Endothelial cell (in vitro differentiated cells): Measurements from ENCODE around the gene CD59. TPM values are rescaled to one million over a fixed set of nuclear protein-coding genes. Genes with fewer than 3 reads are reported as not detected.
"Not testable (repeated sequence)": the region's sequence is repeated elsewhere in the genome, so short reads cannot be mapped to it uniquely, and the experiment has no call there.

Experiments used
- DNase-seq: peaks from one replicate; pipeline ENCODE4 v3.0.0; 2021; ENCODE audit warnings: low spot score
- H3K27ac Mint-ChIP-seq: one replicate; pipeline ENCODE4 v1.8.0; 2021; ENCODE audit warnings: mixed read lengths, inconsistent platforms; ENCODE audit not compliant: unreplicated experiment
- H3K27me3 Mint-ChIP-seq: one replicate; pipeline ENCODE4 v1.8.0; 2021; ENCODE audit warnings: mild to moderate bottlenecking, moderate library complexity, mixed read lengths, inconsistent platforms; ENCODE audit not compliant: unreplicated experiment
- H3K36me3 Mint-ChIP-seq: one replicate; pipeline ENCODE4 v1.8.0; 2021; ENCODE audit warnings: mild to moderate bottlenecking, low read depth, mixed read lengths, inconsistent platforms; ENCODE audit not compliant: unreplicated experiment
- H3K4me1 Mint-ChIP-seq: one replicate; pipeline ENCODE4 v1.8.0; 2021; ENCODE audit warnings: mild to moderate bottlenecking, mixed read lengths, inconsistent platforms; ENCODE audit not compliant: unreplicated experiment
- H3K4me3 Mint-ChIP-seq: one replicate; pipeline ENCODE4 v1.8.0; 2021; ENCODE audit warnings: mild to moderate bottlenecking, mixed read lengths, inconsistent platforms; ENCODE audit not compliant: unreplicated experiment
- H3K9me3 Mint-ChIP-seq: one replicate; pipeline ENCODE4 v1.8.0; 2021; ENCODE audit warnings: mixed read lengths, inconsistent platforms; ENCODE audit not compliant: unreplicated experiment
- total RNA-seq: library from RNA; stranded (reverse); fragmentation: NEBNext Ultra II Directional; extraction: Animal tissue kit (Norgen Biotek cat#: 25700); gene quantifications from one replicate; pipeline ENCODE4 v1.2.1, GENCODE V29; 2021; ENCODE audit not compliant: unreplicated experiment
- TF ChIP-seq, protein P1 (sequence below): fragments of 200-600 bp; sonication (generic); IDR thresholded peaks from one replicate; pipeline ENCODE4 v1.5.0; 2021; ENCODE audit warnings: antibody characterized with exemption; ENCODE audit not compliant: unreplicated experiment

The CD59 gene
- total RNA-seq, 1 donor from 2014 or later, result 101 TPM

DNA sequence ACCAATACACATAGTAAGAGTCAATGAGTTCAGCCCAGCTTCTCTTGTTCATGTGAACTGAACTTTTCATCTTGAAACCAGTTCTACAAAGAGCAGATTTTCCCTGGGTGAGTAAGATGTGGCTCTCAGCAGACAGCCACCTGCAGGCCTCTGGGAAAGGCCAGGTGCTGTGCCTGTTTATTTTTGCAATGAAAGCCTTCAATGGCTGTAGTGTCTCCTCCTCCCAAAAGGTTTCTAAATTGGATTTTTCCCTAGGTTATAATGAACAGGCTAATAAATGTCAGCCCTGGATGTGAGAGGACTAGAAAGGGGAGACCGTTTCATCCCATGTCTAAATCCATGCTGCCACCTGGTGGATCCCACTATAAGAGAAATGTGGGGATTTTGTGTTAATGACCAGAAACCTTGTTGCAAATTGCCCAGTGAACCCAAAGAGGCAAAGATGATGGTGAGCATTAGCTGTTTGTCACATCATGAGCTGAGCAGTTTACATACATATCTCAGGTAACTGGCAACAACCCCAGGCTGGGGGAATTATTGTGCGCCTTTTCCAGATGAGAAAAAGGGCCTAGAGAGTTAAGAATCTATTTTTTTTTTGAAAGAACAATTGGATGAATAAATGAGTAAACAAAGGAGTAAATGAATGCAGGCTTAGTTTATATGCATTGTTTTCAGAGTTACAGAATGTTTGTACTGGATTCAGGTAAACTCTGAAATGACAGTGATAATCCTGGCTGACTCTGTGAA, 48.3 kb downstream of the CD59 start:
- Mint-ChIP-seq H3K4me1 (peaks cover 34% of the 10 kb centered on the region), H3K27me3 (peaks cover 5% of the 10 kb centered on the region), H3K9me3 (no peaks in the 10 kb centered on the region), H3K27ac (no peak overlapping the region), H3K36me3 (no peaks in the 10 kb centered on the region), H3K4me3 (no peak overlapping the region)
- DNase-seq, result peak; percentile 60
- TF ChIP-seq, protein P1, sequence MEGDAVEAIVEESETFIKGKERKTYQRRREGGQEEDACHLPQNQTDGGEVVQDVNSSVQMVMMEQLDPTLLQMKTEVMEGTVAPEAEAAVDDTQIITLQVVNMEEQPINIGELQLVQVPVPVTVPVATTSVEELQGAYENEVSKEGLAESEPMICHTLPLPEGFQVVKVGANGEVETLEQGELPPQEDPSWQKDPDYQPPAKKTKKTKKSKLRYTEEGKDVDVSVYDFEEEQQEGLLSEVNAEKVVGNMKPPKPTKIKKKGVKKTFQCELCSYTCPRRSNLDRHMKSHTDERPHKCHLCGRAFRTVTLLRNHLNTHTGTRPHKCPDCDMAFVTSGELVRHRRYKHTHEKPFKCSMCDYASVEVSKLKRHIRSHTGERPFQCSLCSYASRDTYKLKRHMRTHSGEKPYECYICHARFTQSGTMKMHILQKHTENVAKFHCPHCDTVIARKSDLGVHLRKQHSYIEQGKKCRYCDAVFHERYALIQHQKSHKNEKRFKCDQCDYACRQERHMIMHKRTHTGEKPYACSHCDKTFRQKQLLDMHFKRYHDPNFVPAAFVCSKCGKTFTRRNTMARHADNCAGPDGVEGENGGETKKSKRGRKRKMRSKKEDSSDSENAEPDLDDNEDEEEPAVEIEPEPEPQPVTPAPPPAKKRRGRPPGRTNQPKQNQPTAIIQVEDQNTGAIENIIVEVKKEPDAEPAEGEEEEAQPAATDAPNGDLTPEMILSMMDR, result peak; percentile 66

DNA sequence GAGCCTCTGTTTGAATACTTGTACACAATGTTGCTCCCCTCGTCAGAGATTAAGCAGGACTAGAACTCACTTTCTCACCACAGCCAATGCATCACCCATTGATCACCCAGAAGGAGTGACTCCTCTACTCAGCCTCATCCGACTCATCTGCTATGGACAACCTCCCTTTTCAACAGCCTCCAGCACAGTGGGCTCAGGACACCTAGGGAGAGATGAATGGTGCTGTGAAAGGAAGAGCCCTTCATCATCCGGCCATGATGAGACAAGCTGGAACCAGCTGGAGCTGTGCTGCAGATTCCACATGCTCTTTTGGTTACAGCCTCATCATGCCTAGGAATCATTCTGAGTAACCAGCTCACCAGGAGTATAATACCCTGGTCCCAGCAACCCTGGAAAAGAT, 51.1 kb downstream of the CD59 start:
- Mint-ChIP-seq H3K4me3 (no peak overlapping the region), H3K27me3 (peaks cover 3% of the 10 kb centered on the region), H3K9me3 (no peaks in the 10 kb centered on the region), H3K36me3 (no peaks in the 10 kb centered on the region), H3K27ac (no peak overlapping the region), H3K4me1 (peaks cover 13% of the 10 kb centered on the region)
- DNase-seq, result no peak
- TF ChIP-seq, protein P1, result no peak

DNA sequence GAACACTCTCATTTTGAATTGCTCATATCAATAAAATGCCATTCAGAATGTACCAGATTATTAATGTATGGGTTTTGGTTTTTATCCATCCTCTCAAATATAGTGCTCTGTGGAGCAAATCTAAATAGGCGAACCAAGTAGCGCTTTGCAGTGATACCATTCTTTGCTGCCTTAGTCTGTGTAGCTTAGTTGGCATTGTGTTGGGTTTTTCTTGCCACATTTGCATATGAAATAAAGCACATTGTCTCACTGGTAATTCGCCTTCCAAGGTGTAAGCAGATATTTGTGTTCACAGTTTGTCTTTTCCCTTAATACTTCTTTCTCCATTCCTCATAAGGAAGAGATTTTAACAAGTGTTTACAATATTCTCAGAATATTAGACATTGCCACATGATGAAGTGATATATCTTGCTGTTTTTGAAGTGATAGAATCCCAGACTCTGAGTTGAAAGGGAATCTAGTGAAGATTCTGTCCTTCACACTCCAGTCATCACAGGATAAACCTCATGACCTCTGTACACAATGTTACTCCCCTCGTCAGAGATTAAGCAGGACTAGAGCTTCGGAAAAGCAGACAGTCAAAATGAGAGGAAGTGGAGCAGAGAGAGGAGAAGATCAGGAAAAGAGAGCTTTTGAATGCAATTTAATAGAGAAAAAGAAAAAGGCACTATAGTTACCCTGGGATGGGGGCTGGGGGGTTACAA, 52.1 kb downstream of the CD59 start:
- no peak overlapping the region for H3K4me3 Mint-ChIP-seq
- H3K27ac Mint-ChIP-seq, result no peak overlapping the region
- peaks cover 3% of the 10 kb centered on the region for H3K27me3 Mint-ChIP-seq

DNA sequence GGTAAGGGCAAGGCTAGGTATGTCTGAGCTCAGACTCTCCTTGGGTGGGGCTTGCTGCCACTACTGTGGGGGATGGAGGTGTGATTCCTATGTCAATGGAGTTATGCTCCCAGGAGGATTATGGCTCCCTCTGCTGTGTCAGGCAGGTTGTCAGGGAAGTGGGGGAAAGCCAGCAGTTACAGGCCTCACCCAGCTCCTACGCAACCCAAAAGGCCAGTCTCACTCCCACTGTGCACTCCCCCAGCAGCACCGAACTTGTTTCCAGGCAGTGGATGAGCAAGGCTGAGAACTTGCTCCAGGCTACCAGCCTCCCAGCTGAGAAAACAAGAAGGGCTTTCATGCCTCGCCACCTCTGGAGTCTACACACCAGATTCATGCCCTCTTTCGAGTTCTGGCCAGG, 53.8 kb downstream of the CD59 start:
- Mint-ChIP-seq H3K9me3 (no peaks in the 10 kb centered on the region), H3K4me1 (peaks cover 3% of the 10 kb centered on the region), H3K36me3 (no peaks in the 10 kb centered on the region), H3K27ac (no peak overlapping the region), H3K4me3 (no peak overlapping the region), H3K27me3 (no peaks in the 10 kb centered on the region)
- TF ChIP-seq, protein P1, result no peak
- DNase-seq, result no peak

More for the DNA sequence above, 52.1 kb downstream of the CD59 start:
- peaks cover 8% of the 10 kb centered on the region for H3K4me1 Mint-ChIP-seq
- TF ChIP-seq, protein P1, result no peak
- DNase-seq, result no peak
- H3K36me3 Mint-ChIP-seq, result no peaks in the 10 kb centered on the region
- H3K9me3 Mint-ChIP-seq, result no peaks in the 10 kb centered on the region

DNA sequence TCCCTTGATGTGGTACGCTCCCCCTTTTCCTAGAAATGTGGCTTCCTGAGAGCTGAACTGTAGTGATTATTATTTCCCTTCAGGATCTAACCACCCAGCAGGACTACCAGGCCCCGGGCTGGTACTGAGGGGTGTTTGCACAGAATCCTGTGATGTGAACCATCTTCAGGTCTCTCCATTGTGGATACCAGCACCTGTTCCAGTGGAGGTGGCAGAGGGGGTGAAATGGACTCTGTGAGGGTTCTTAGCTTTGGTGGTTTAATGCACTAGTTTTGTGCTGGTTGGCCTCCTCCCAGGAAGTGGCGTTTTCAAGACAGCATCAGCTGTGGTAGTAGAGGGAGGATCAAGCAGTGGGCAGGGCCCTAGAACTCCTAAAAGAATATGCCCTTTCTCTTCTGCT, 54.2 kb downstream of the CD59 start:
- no peak overlapping the region for H3K27ac Mint-ChIP-seq

DNA sequence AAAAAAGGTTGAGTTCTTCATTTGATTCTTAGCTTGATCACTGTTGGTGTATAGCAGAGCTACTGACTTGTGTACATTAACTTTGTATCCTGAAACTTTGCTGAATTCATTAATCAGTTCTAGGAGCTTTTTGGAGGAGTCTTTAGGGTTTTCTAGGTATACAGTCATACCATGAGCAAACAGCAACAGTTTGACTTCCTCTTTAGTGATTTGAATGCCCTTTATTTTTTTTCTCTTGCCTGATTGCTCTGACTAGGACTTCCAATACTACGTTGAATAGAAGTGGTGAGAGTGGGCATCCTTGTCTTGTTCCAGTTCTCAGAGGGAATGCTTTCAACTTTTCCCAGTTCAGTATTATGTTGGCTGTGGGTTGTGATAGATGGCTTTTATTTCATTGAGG, 57.6 kb downstream of the CD59 start:
- not testable (repeated sequence) for H3K4me3 Mint-ChIP-seq, DNase-seq, H3K27me3 Mint-ChIP-seq, H3K36me3 Mint-ChIP-seq, H3K9me3 Mint-ChIP-seq, H3K4me1 Mint-ChIP-seq, H3K27ac Mint-ChIP-seq

More for the DNA sequence above, 54.2 kb downstream of the CD59 start:
- peaks cover 3% of the 10 kb centered on the region for H3K4me1 Mint-ChIP-seq
- H3K4me3 Mint-ChIP-seq, result no peak overlapping the region
- H3K36me3 Mint-ChIP-seq, result no peaks in the 10 kb centered on the region
- no peaks in the 10 kb centered on the region for H3K27me3 Mint-ChIP-seq
- TF ChIP-seq, protein P1, result no peak
- DNase-seq, result no peak
- no peaks in the 10 kb centered on the region for H3K9me3 Mint-ChIP-seq
